Measurements from ENCODE around the gene TAS2R16.
"Not testable (repeated sequence)": the region's sequence is repeated elsewhere in the genome, so short reads cannot be mapped to it uniquely, and the experiment has no call there.

TAS2R16 gene

GRCh38 chr7:122983261-122983660, 12.2 kb downstream of the TAS2R16 start:
- H3K4me3 ChIP-seq (ENCODE audit: low read length) = no peak overlapping the region
- no peak for DNase-seq (ENCODE audit: low read depth, low spot score)

DNA sequence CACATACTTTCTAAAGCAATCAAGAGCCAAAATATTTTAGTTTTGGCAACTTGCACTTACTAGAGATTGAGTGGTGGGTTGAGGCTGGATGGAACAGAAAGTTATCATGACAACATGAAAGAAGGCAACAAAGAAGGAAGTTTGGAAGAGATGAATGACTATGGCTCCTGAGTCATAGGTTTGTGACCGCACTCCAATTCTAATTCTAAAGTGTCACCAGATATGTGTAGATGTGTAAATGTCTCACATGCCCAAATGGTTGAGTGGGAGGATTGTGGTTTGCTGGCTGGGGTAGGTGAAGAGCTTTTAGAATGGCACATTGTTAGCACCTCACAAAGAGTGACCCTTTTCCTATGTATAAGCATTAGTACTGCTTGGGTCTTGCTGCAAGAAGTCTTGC, 20.2 kb downstream of the TAS2R16 start:
- H3K4me3 ChIP-seq (ENCODE audit: low read length) = no peak overlapping the region
- no peak for DNase-seq (ENCODE audit: low read depth, low spot score)

DNA sequence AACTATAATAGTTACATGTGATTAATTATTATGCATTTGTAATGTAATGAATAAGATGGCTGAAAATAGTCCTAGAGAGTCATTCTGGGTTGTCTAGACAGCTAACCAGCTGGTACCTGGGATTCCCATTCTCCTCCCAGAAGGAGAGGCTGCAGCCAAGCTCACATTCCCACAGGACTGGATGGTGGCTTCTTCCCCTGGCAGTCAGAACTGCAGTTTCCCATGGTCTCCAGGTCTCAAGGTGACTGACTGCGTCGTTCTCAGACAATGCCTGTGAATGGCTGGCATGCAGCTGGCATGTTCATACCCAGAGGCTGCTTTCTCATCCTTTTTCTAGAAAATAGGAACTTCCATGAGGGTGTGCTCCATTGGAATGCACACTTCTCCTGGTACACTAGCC, 21.3 kb downstream of the TAS2R16 start:
- H3K4me3 ChIP-seq (ENCODE audit: low read length) = no peak overlapping the region
- DNase-seq (ENCODE audit: low read depth, low spot score) = no peak

DNA sequence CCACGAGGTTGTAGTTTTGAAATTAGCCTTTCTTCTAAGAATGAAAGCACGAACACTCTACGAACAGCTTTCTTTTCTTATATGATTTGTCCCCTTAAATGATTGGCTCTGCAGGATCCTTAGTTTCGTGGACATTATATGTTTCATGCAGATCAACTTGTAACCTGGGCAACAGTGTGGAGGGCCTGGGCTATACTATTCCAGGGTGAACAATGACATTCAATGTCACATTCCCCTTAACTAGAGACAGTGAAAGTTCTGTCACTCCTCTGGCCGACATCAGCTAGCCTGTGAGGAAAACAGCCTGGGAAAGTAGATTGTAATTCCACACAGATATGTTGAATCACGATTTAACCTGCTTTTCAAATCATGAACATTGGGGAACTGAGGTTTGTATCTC, 23.4 kb downstream of the TAS2R16 start:
- no peak for DNase-seq (ENCODE audit: low read depth, low spot score)
- no peak overlapping the region for H3K4me3 ChIP-seq (ENCODE audit: low read length)

DNA sequence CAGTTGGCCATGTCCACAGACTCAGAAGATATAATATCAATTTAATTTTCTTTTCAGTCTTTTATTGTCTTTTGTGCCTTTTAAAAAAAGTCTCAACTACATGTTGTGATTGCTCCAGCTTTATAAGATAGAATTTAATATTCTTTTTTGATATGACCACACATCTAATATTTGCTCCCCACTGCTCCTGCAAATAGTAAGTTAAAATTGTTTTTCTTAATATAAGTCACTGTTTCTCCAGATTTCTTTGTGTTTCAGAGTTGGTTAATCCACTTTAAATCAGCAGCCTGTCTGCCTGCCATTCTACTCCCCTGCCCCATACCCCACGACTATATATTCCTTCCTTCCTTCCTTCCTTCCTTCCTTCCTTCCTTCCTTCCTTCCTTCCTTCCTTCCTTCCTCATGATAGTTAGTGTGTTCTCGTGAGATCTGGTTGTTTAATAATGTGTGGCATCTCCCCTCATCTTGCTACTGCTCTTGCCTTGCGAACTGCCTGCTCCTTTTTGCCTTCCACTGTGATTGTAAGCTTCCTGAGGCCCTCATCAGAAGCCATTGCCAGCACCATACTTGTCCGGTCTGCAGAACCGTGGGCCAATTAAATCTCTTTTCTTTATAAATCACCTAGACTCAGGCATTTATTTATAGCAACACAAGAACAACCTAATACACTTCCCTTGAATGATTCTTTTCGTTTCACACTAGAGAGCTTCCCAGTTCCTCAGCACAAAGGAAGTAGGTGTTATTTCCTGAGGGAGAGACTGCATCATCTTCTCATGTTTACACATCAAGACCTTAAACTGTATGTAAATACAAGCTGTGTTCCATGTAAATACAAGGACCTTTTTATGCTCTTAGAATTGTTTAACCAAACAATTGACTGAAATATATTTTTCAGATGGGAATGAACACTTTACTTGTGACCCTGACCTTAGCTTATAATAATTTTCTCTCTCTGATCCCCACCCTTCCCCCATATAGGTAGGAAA, 24.5 kb downstream of the TAS2R16 start:
- no peak for DNase-seq (ENCODE audit: low read depth, low spot score)
- H3K4me3 ChIP-seq (ENCODE audit: low read length) = no peak overlapping the region

DNA sequence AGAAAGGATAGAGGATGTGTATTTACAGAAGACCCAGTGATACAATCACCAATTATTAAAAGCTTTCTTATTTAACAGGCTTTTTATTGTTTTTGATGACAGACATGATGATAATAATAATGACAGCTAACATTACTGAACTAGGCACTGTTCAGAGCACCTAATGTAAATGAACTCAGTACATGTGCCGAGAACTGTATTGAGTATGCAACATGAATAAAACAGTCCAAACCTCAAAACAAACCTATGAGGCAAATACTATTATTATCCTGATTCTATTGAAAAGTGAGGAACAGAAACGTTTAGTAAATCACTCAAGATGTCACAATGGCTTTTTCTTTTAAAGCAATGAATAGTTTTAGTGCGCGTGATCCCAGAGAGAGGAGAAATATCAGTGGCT, 27.1 kb downstream of the TAS2R16 start:
- no peak overlapping the region for H3K4me3 ChIP-seq (ENCODE audit: low read length)
- DNase-seq (ENCODE audit: low read depth, low spot score) = no peak

GRCh38 chr7:122965306-122965705, 30.2 kb downstream of the TAS2R16 start:
- no peak for DNase-seq (ENCODE audit: low read depth, low spot score)
- no peak overlapping the region for H3K4me3 ChIP-seq (ENCODE audit: low read length)

DNA sequence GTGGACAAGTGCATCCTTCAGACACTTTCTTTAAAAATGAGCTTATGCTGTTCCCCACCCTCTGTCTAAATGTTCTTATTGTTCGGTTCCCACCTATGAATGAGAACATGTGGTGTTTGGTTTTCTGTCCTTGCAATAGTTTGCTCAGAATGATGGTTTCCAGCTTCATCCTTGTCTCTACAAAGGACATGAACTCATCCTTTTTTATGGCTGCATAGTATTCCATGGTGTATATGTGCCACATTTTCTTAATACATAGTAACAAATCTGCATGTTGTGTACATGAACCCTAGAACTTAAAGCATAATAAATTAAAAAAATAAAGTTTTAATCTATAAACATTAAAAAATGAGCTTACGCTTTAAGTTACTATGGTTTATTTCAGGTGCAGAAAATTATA, 41.8 kb downstream of the TAS2R16 start:
- not testable (repeated sequence) for DNase-seq (ENCODE audit: low read depth, low spot score)

GRCh38 chr7:122951006-122951405, 44.5 kb downstream of the TAS2R16 start:
- DNase-seq (ENCODE audit: low read depth, low spot score) = no peak
- no peak overlapping the region for H3K4me3 ChIP-seq (ENCODE audit: low read length)

More for the DNA sequence above, 41.8 kb downstream of the TAS2R16 start:
- H3K4me3 ChIP-seq (ENCODE audit: low read length) = not testable (repeated sequence)

DNA sequence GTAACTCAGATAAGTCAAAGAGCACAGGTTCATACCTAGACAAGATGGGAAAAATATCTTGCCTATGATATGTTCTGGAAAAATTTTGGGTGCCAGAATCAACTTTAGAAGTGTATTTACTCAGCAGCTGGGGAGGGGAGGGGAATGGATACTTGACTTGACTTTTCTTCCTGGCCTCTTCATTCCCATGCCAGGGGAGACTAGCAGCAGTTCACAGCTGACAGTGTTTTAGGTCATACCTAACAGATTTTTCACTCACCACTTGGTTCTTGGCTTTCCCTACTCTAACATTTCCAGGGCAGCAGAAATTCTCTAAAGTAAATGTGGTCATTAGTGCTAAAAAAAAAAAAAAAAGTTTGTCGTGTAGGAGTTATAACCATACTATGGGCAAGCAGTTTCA, 46.3 kb downstream of the TAS2R16 start:
- H3K4me3 ChIP-seq (ENCODE audit: low read length) = no peak overlapping the region
- no peak for DNase-seq (ENCODE audit: low read depth, low spot score)
